A673 (cell line): Measurements from ENCODE around the gene GID4.

Source experiments
- EZH2 ChIP-seq: fragments of 200-600 bp; sonication (generic); IDR thresholded peaks from 2 replicates; pipeline ENCODE4 v1.6.1; 2017; ENCODE audit warnings: borderline replicate concordance, low read depth, mild to moderate bottlenecking, mixed read lengths, antibody characterized with exemption, low read length; ENCODE audit not compliant: poor library complexity, severe bottlenecking
- TF ChIP-seq, protein P1 (sequence below): fragments of 300-800, 200-600 bp; sonication (generic); conservative IDR thresholded peaks from 2 replicates; pipeline ENCODE4 v1.5.1; 2017; ENCODE audit warnings: low read depth, mild to moderate bottlenecking, antibody characterized with exemption, low read length, moderate library complexity, mixed read lengths

GRCh38 chr17:18093616-18094408 is 54.6 kb downstream of the GID4 start:
- TF ChIP-seq, protein P1, sequence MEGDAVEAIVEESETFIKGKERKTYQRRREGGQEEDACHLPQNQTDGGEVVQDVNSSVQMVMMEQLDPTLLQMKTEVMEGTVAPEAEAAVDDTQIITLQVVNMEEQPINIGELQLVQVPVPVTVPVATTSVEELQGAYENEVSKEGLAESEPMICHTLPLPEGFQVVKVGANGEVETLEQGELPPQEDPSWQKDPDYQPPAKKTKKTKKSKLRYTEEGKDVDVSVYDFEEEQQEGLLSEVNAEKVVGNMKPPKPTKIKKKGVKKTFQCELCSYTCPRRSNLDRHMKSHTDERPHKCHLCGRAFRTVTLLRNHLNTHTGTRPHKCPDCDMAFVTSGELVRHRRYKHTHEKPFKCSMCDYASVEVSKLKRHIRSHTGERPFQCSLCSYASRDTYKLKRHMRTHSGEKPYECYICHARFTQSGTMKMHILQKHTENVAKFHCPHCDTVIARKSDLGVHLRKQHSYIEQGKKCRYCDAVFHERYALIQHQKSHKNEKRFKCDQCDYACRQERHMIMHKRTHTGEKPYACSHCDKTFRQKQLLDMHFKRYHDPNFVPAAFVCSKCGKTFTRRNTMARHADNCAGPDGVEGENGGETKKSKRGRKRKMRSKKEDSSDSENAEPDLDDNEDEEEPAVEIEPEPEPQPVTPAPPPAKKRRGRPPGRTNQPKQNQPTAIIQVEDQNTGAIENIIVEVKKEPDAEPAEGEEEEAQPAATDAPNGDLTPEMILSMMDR: peak; percentile 74
- TF ChIP-seq EZH2: no peak
